ENCODE data around the gene AIG1. TPM values are rescaled to one million over a fixed set of nuclear protein-coding genes. Genes with fewer than 3 reads are reported as not detected.

AIG1 gene, protein sequence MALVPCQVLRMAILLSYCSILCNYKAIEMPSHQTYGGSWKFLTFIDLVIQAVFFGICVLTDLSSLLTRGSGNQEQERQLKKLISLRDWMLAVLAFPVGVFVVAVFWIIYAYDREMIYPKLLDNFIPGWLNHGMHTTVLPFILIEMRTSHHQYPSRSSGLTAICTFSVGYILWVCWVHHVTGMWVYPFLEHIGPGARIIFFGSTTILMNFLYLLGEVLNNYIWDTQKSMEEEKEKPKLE
- total RNA-seq: 20.7 and 45.9 TPM in 2 replicates

DNA sequence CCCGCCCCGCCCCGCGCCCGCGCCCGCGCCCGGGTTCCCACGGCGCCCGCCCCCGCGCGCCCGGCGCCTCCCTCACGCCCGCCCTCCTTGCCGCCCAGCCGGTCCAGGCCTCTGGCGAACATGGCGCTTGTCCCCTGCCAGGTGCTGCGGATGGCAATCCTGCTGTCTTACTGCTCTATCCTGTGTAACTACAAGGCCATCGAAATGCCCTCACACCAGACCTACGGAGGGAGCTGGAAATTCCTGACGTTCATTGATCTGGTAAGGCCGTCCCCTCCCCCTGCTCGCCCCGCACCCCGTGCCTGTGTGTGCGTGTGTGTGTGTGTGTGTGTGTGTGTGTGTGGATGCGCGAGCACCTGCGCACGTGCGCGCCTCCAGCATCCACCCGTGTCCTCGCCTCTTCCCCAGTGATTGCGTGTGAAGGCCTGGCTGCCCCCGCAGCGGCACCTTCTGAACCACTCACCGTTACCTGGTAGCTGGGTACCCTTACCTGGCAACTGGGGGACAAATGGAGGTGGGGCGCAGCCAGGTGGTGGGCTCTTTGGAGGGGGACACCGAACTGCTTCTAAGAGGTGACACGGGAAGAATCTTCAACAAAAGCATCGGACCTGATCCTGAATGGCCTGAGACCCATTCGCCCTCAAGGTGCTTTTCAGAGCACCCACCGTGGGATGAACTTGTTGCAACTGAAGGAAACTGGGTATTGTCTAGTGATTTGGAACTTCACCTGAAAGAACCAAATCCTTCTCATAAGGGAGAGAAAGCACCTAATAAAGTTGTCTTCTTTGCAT is at the start of gene AIG1:
Gene AIG1, plus strand, starts transcription at position 84 of the 791 bp plus-strand sequence. Its CDS starts 37 bp downstream, at position 121.

Other genes starting within 250 kb of the AIG1 start
- 10.7 and 14.8 TPM in 2 replicates for gene HIVEP2, start 115.7 kb upstream of the AIG1 start, total RNA-seq

Data from epithelial cell of alveolus of lung (primary cell).